Upper lobe of left lung (tissue), 4 donors: ENCODE results near the gene FOXP1.

Source experiments
- CTCF ChIP-seq, 6 experiments: fragments of 450-650 bp in 4 of 6; fragments of 200-600 bp in 2 of 6; sonication (generic) in 2 of 6; IDR thresholded peaks; one replicate each; pipeline ENCODE4 v1.5.1; 2016 to 2019; ENCODE audit warnings: antibody characterized with exemption in 6 of 6
- POLR2A ChIP-seq, 4 donors: fragments of 450-650 bp; IDR thresholded peaks; one replicate each; pipeline ENCODE4 v1.5.1; 2016 to 2017; ENCODE audit warnings: antibody characterized with exemption in 4 of 4, mild to moderate bottlenecking in 2 of 4
- POLR2AphosphoS5 ChIP-seq, 2 donors: sonication (generic); formaldehyde crosslinking; IDR thresholded peaks; one replicate each; pipeline ENCODE4 v1.5.1; 2017; ENCODE audit warnings: antibody characterized with exemption in 2 of 2

- TF ChIP-seq CTCF (IDR thresholded peaks at IDR 0.05) (no peak), POLR2AphosphoS5 (IDR thresholded peaks at IDR 0.05) (no peak), POLR2A (IDR thresholded peaks at IDR 0.05) (no peak)
These were observed 184.1 kb downstream of the FOXP1 start for GRCh38 chr3:71399478-71399877.
